HepG2 (cell line): Measurements from ENCODE around the gene TMEM131. TPM values are rescaled to one million over a fixed set of nuclear protein-coding genes. Genes with fewer than 3 reads are reported as not detected.
"Not testable (repeated sequence)": the region's sequence is repeated elsewhere in the genome, so short reads cannot be mapped to it uniquely, and the experiment has no call there.

Experiments used
- ATAC-seq: fragments of 200-7000 bp; cut with Tn5 transposase; 3 replicates; pipeline ENCODE4 v1.9.1; 2020; ENCODE audit warnings: mild to moderate bottlenecking, moderate library complexity
- BruUV-seq: library from RNA; stranded (reverse); fragments of 400-500 nt; replicated peaks from 2 replicates; lab custom pipeline; 2021; lab: Mats Ljungman, UMichigan
- CTCF ChIA-PET: fragments of 300-600 bp; formaldehyde crosslinking; extraction: SDS; loops from one replicate; lab custom pipeline; 2021; ENCODE audit warnings: low total read pairs, inconsistent platforms, low intra/inter-chr PET ratio; lab: Yijun Ruan, JAX
- POLR2A ChIA-PET: fragments of 350-600 bp; sonication (Branson Sonifier 250); formaldehyde crosslinking; loops from one replicate; lab custom pipeline; 2020; ENCODE audit warnings: antibody characterized with exemption, inconsistent platforms; lab: Yijun Ruan, JAX
- DNase-seq: peaks from one replicate; pipeline ENCODE4 v3.0.0-alpha.2; 2015; ENCODE audit warnings: low spot score
- FAIRE-seq: peaks from 3 replicates; lab custom pipeline; 2011; peaks lifted over from hg19 to GRCh38; lab: Jason Lieb, UNC
- H2AFZ ChIP-seq: one replicate; pipeline ENCODE4 v1.6.1; 2011; ENCODE audit warnings: low read length, inconsistent platforms
- H3K27ac ChIP-seq: fragments of 300-600 bp; 3 replicates; pipeline ENCODE4 v1.8.0; 2011; ENCODE audit warnings: mixed run types, mild to moderate bottlenecking, mixed read lengths, low read length, inconsistent platforms; ENCODE audit not compliant: insufficient read depth; ENCODE audit errors: extremely low read length
- H3K27me3 ChIP-seq, 2 experiments: fragments of 200-600 bp in 1 of 2; 2 replicates in 1 of 2; 3 replicates in 1 of 2; pipeline versions ENCODE4 v1.6.0 to v1.8.0; 2011; ENCODE audit warnings: low read length in 2 of 2, mild to moderate bottlenecking in 2 of 2, moderate library complexity in 2 of 2, inconsistent platforms in 1 of 2; ENCODE audit not compliant: insufficient read depth in 2 of 2, control insufficient read depth in 1 of 2
- H3K36me3 ChIP-seq, 2 experiments: fragments of 200-600 bp in 1 of 2; replicated peaks in 1 of 2; 2 replicates in 1 of 2; 3 replicates in 1 of 2; pipeline versions ENCODE4 v1.5.1 to v1.8.0; 2011; ENCODE audit warnings: low read length in 2 of 2, inconsistent platforms in 1 of 2; ENCODE audit not compliant: insufficient read depth in 2 of 2, control insufficient read depth in 1 of 2
- H3K4me1 ChIP-seq: 2 replicates; pipeline ENCODE4 v1.5.1; 2012; ENCODE audit warnings: low read length, inconsistent platforms; ENCODE audit not compliant: insufficient read depth
- H3K4me2 ChIP-seq: 2 replicates; pipeline ENCODE4 v1.6.0; 2011; ENCODE audit warnings: low read depth, low read length, inconsistent platforms
- H3K4me3 ChIP-seq, 3 experiments: fragments of 200-600 bp in 1 of 3; sonication (generic), shearing (Covaris generic) in 1 of 3; replicated peaks in 1 of 3; 2 replicates each; pipeline ENCODE4 v1.5.1; 2011 to 2016; ENCODE audit warnings: low read length in 3 of 3, inconsistent platforms in 2 of 3, low read depth in 2 of 3, mild to moderate bottlenecking in 2 of 3, control low read depth in 1 of 3, mixed read lengths in 1 of 3; ENCODE audit not compliant: insufficient read depth in 1 of 3
- H3K79me2 ChIP-seq: one replicate; pipeline ENCODE4 v1.6.1; 2011; ENCODE audit warnings: low read length, inconsistent platforms; ENCODE audit not compliant: insufficient read depth
- H3K9ac ChIP-seq: 2 replicates; pipeline ENCODE4 v1.6.0; 2011; ENCODE audit warnings: mild to moderate bottlenecking, low read depth, low read length, inconsistent platforms; ENCODE audit not compliant: insufficient read depth
- H3K9me3 ChIP-seq: 2 replicates; pipeline ENCODE4 v1.5.1; 2012; ENCODE audit warnings: mild to moderate bottlenecking, low read length
- H4K20me1 ChIP-seq: 2 replicates; pipeline ENCODE4 v1.6.0; 2011; ENCODE audit warnings: inconsistent platforms, mild to moderate bottlenecking, low read length, moderate library complexity; ENCODE audit not compliant: insufficient read depth
- ATF1 ChIP-seq: IDR thresholded peaks from 2 replicates; pipeline ENCODE4 v1.6.1; 2016; ENCODE audit warnings: mild to moderate bottlenecking, control low read depth
- FOSL2 ChIP-seq: sonication (generic); formaldehyde crosslinking; IDR thresholded peaks from 2 replicates; pipeline ENCODE4 v1.4.0; 2020; ENCODE audit warnings: missing genetic modification reagents
- KDM3A ChIP-seq: IDR thresholded peaks from 2 replicates; pipeline ENCODE4 v1.6.1; 2018; ENCODE audit warnings: low read depth, missing compliant biosample characterization
- ZNF121 ChIP-seq: sonication (generic); formaldehyde crosslinking; IDR thresholded peaks from 2 replicates; pipeline ENCODE4 v1.5.0; 2020; ENCODE audit warnings: mild to moderate bottlenecking, missing genetic modification reagents
- ZNF441 ChIP-seq: sonication (generic); formaldehyde crosslinking; IDR thresholded peaks from 2 replicates; pipeline ENCODE4 v1.7.0; 2021; ENCODE audit warnings: missing genetic modification reagents, borderline replicate concordance
- ZNF709 ChIP-seq: sonication (generic); formaldehyde crosslinking; IDR thresholded peaks from 2 replicates; pipeline ENCODE4 v1.5.0; 2020; ENCODE audit warnings: mild to moderate bottlenecking, missing genetic modification reagents
- WGBS: methylation state at CpG from one replicate; pipeline ENCODE4 v1.1.6; 2017; ENCODE audit warnings: low lambda C conversion rate; 5-methylcytosine and 5-hydroxymethylcytosine counted together
- in situ Hi-C: cut with HindIII; loops from 2 replicates; pipeline ENCODE4 v1.10.0; 2017; ENCODE audit warnings: low pct_unique_long_range_greater_than_20kb; ENCODE audit not compliant: extremely low pct_ligation_motif_present
- intact Hi-C: fragments of 100-400 bp; cut with micrococcal nuclease; formaldehyde crosslinking; loops from one replicate; pipeline ENCODE4 v1.10.0; 2022; ENCODE audit not compliant: unreplicated experiment
- polyA plus RNA-seq, 8 experiments: library from polyadenylated mRNA; depleted of rRNA in 3 of 8; stranded (reverse) in 7 of 8; unstranded in 1 of 8; fragments of >200 nt; fragmentation: Illumina TruSeq in 4 of 8; extraction: Trizol in 4 of 8; gene quantifications; 2 replicates each; pipeline versions ENCODE4 v1.2.1 to v1.2.3, GENCODE V29; 2011 to 2016; ENCODE audit warnings: low read depth in 4 of 8, missing spikeins in 1 of 8, mixed read lengths in 1 of 8; ENCODE audit not compliant: insufficient read depth in 1 of 8
- total RNA-seq, 5 experiments: library from RNA; depleted of rRNA; stranded (reverse); fragments of >200 nt; fragmentation: Illumina TruSeq; extraction: Trizol; gene quantifications; 2 replicates each; pipeline ENCODE4 v1.2.3, GENCODE V29; 2016; ENCODE audit warnings: low read depth in 1 of 5
- TF ChIP-seq, protein P1 (sequence below): sonication (generic); formaldehyde crosslinking; IDR thresholded peaks from 2 replicates; pipeline ENCODE4; 2020; ENCODE audit warnings: missing genetic modification reagents, mild to moderate bottlenecking, borderline replicate concordance
- TF ChIP-seq, protein P2 (sequence below): IDR thresholded peaks from 2 replicates; pipeline ENCODE4 v1.6.1; 2016; ENCODE audit warnings: control low read depth
- TF ChIP-seq, protein P3 (sequence below): IDR thresholded peaks from 2 replicates; pipeline ENCODE4 v1.6.1; 2016; ENCODE audit warnings: low read depth, missing genetic modification reagents, missing compliant biosample characterization

Gene TMEM131
- total and polyA plus RNA-seq, 2 of the 13 experiments (the other 11 are each of a cell fraction or from before 2014, with no cell fraction given) = 17.9 to 19.5 TPM

DNA sequence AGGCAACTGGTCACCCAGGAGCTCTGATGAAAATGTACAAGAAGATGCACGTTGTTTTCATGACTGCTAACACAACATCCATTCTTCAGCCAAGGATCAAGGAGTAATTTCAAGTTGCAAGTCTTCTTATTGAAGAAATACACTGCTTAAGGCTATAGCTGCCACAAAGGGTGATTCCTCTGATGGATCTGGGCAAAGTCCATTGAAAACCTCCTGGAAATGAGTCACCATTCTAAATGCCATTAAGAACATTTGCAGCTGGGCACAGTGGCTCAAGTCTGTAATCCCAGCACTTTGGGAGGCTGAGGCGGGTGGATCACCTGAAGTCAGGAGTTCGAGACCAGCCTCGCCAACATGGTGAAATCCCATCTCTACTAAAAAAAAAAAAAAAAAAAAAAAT lies 142.7 kb downstream of the TMEM131 start:
- H2AFZ ChIP-seq, H3K4me3 ChIP-seq, H3K9me3 ChIP-seq, BruUV-seq, H3K27ac ChIP-seq, CTCF ChIA-PET, H4K20me1 ChIP-seq, POLR2A ChIA-PET, H3K4me1 ChIP-seq, H3K27me3 ChIP-seq: not testable (repeated sequence)
- peak; percentile 26 for DNase-seq
- WGBS = 95% methylated on average over 4 of the region's 4 CpGs
- intact Hi-C loops = loop anchor here (1.0 kb wide), 1 partner anchor 26 kb away; no protein-coding TSS in a partner anchor
- peak; percentile 77 for TF ChIP-seq FOSL2 (CRISPR knock-in tag)
- TF ChIP-seq, all 625 proteins: peak for 1; not testable (repeated sequence) for 624
- H3K4me2 ChIP-seq, ATAC-seq, FAIRE-seq, H3K9ac ChIP-seq, H3K36me3 ChIP-seq, H3K79me2 ChIP-seq, in situ Hi-C loops: not testable (repeated sequence)

DNA sequence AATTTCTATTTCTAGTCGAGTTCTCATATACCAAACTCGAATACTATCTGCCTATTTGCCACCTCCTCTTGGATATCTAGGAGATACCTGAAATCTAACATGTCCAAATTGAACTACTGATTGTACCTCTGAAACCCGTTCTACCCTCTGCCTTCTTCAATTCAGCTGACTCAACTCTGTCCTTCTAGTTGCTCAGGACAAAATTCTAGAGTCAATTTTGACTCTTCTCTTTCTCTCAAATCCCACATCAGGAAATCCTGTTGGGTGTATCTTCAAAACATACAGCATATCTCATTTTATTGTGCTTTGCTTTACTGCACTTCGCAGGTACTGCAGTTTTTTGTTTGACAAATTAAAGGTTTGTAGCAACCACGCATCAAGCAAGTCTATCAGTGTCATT lies 144.6 kb downstream of the TMEM131 start:
- Histone ChIP-seq H3K27me3 (no peaks in the 10 kb centered on the region), H3K36me3 (0 out of 5 replicates have a peak, but pooled peaks cover 0 to 3% of the 10 kb centered on the region in 2 experiments), H3K9me3 (no peaks in the 10 kb centered on the region), H3K27ac (no peak overlapping the region), H3K79me2 (no peaks in the 10 kb centered on the region), H3K4me2 (no peak overlapping the region), H4K20me1 (no peaks in the 10 kb centered on the region), H3K4me1 (0 out of 2 replicates have a peak, but pooled peaks cover 7% of the 10 kb centered on the region), H2AFZ (no peak overlapping the region), H3K9ac (no peak overlapping the region), H3K4me3 (no peak overlapping the region)
- 80% methylated on average over 5 of the region's 5 CpGs for WGBS
- no peak for DNase-seq
- ChIA-PET CTCF (no interaction called here), POLR2A (no interaction called here)
- no TSS peak for BruUV-seq
- ATAC-seq = no peak
- intact Hi-C loops (no loop called here), in situ Hi-C loops (no loop called here)
- FAIRE-seq = no peak
- TF ChIP-seq KDM3A (CRISPR knock-in tag) = no peak
- no peak for TF ChIP-seq ZNF441
- TF ChIP-seq ZNF121 (CRISPR knock-in tag) = no peak
- TF ChIP-seq, protein P1, sequence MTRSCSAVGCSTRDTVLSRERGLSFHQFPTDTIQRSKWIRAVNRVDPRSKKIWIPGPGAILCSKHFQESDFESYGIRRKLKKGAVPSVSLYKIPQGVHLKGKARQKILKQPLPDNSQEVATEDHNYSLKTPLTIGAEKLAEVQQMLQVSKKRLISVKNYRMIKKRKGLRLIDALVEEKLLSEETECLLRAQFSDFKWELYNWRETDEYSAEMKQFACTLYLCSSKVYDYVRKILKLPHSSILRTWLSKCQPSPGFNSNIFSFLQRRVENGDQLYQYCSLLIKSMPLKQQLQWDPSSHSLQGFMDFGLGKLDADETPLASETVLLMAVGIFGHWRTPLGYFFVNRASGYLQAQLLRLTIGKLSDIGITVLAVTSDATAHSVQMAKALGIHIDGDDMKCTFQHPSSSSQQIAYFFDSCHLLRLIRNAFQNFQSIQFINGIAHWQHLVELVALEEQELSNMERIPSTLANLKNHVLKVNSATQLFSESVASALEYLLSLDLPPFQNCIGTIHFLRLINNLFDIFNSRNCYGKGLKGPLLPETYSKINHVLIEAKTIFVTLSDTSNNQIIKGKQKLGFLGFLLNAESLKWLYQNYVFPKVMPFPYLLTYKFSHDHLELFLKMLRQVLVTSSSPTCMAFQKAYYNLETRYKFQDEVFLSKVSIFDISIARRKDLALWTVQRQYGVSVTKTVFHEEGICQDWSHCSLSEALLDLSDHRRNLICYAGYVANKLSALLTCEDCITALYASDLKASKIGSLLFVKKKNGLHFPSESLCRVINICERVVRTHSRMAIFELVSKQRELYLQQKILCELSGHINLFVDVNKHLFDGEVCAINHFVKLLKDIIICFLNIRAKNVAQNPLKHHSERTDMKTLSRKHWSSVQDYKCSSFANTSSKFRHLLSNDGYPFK (CRISPR knock-in tag) = no peak
- TF ChIP-seq, protein P2, sequence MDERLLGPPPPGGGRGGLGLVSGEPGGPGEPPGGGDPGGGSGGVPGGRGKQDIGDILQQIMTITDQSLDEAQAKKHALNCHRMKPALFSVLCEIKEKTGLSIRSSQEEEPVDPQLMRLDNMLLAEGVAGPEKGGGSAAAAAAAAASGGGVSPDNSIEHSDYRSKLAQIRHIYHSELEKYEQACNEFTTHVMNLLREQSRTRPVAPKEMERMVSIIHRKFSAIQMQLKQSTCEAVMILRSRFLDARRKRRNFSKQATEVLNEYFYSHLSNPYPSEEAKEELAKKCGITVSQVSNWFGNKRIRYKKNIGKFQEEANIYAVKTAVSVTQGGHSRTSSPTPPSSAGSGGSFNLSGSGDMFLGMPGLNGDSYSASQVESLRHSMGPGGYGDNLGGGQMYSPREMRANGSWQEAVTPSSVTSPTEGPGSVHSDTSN (CRISPR knock-in tag) = no peak
- no peak for TF ChIP-seq ATF1
- TF ChIP-seq, protein P3, sequence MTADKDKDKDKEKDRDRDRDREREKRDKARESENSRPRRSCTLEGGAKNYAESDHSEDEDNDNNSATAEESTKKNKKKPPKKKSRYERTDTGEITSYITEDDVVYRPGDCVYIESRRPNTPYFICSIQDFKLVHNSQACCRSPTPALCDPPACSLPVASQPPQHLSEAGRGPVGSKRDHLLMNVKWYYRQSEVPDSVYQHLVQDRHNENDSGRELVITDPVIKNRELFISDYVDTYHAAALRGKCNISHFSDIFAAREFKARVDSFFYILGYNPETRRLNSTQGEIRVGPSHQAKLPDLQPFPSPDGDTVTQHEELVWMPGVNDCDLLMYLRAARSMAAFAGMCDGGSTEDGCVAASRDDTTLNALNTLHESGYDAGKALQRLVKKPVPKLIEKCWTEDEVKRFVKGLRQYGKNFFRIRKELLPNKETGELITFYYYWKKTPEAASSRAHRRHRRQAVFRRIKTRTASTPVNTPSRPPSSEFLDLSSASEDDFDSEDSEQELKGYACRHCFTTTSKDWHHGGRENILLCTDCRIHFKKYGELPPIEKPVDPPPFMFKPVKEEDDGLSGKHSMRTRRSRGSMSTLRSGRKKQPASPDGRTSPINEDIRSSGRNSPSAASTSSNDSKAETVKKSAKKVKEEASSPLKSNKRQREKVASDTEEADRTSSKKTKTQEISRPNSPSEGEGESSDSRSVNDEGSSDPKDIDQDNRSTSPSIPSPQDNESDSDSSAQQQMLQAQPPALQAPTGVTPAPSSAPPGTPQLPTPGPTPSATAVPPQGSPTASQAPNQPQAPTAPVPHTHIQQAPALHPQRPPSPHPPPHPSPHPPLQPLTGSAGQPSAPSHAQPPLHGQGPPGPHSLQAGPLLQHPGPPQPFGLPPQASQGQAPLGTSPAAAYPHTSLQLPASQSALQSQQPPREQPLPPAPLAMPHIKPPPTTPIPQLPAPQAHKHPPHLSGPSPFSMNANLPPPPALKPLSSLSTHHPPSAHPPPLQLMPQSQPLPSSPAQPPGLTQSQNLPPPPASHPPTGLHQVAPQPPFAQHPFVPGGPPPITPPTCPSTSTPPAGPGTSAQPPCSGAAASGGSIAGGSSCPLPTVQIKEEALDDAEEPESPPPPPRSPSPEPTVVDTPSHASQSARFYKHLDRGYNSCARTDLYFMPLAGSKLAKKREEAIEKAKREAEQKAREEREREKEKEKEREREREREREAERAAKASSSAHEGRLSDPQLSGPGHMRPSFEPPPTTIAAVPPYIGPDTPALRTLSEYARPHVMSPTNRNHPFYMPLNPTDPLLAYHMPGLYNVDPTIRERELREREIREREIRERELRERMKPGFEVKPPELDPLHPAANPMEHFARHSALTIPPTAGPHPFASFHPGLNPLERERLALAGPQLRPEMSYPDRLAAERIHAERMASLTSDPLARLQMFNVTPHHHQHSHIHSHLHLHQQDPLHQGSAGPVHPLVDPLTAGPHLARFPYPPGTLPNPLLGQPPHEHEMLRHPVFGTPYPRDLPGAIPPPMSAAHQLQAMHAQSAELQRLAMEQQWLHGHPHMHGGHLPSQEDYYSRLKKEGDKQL (CRISPR knock-in tag) = no peak
- TF ChIP-seq ZNF709 = no peak
